GM12878 (cell line): ENCODE measurements around the gene TRAF3. TPM values are rescaled to one million over a fixed set of nuclear protein-coding genes. Genes with fewer than 3 reads are reported as not detected.

Experiments
- ATAC-seq: fragments of 200-7000 bp; cut with Tn5 transposase; 3 replicates; pipeline ENCODE4 v1.9.1; 2020; ENCODE audit warnings: mild to moderate bottlenecking, moderate library complexity
- BruUV-seq: library from RNA; stranded (reverse); fragments of 400-500 nt; replicated peaks from 2 replicates; lab custom pipeline; 2021; lab: Mats Ljungman, UMichigan
- CTCF ChIA-PET: fragments of 300-600 bp; sonication (Branson Sonifier 250); formaldehyde crosslinking; extraction: SDS; loops from one replicate; lab custom pipeline; 2021; ENCODE audit warnings: inconsistent platforms; lab: Yijun Ruan, JAX
- POLR2A ChIA-PET: fragments of 350-600 bp; formaldehyde crosslinking; extraction: SDS; loops from one replicate; lab custom pipeline; 2021; ENCODE audit warnings: inconsistent platforms; lab: Charles Lee
- RAD21 ChIA-PET: fragments of 300-600 bp; sonication (Branson Sonifier 250); formaldehyde crosslinking; loops from one replicate; lab custom pipeline; 2023; ENCODE audit warnings: antibody characterized with exemption; ENCODE audit not compliant: unreplicated experiment; lab: Charles Lee
- SMC1A ChIA-PET: fragments of 300-600 bp; sonication (Branson Sonifier 250); formaldehyde crosslinking; loops from one replicate; lab custom pipeline; 2023; ENCODE audit not compliant: unreplicated experiment, uncharacterized antibody; lab: Charles Lee
- DNase-seq: peaks from one replicate; pipeline ENCODE4 v3.0.0-alpha.2; 2011; ENCODE audit warnings: low read depth, low spot score
- FAIRE-seq: peaks from 3 replicates; lab custom pipeline; 2011; peaks lifted over from hg19 to GRCh38; lab: Jason Lieb, UNC
- H2AFZ ChIP-seq: 2 replicates; pipeline ENCODE4 v1.6.0; 2011; ENCODE audit warnings: low read depth, low read length, control low read depth; ENCODE audit not compliant: control insufficient read depth
- H3K27ac ChIP-seq: 2 replicates; pipeline ENCODE4 v1.5.1; 2011; ENCODE audit warnings: control low read depth; ENCODE audit not compliant: control insufficient read depth, insufficient read depth
- H3K27me3 ChIP-seq, 2 experiments: replicated peaks in 1 of 2; 2 replicates each; pipeline versions ENCODE4 v1.6.0 to v1.6.1; 2011; ENCODE audit warnings: low read length in 1 of 2; ENCODE audit not compliant: control insufficient read depth in 2 of 2, insufficient read depth in 2 of 2
- H3K36me3 ChIP-seq, 2 experiments: 2 replicates each; pipeline ENCODE4 v1.5.1; 2011; ENCODE audit warnings: low read length in 1 of 2; ENCODE audit not compliant: control insufficient read depth in 2 of 2, insufficient read depth in 2 of 2
- H3K4me1 ChIP-seq: 2 replicates; pipeline ENCODE4 v1.6.1; 2011; ENCODE audit warnings: mild to moderate bottlenecking, low read length, moderate library complexity, mixed read lengths; ENCODE audit not compliant: control insufficient read depth, insufficient read depth
- H3K4me2 ChIP-seq: 2 replicates; pipeline ENCODE4 v1.6.0; 2011; ENCODE audit warnings: control low read depth; ENCODE audit not compliant: control insufficient read depth, insufficient read depth
- H3K4me3 ChIP-seq: fragments of 200-600 bp; sonication (generic); 2 replicates; pipeline ENCODE4 v1.5.1; 2016
- H3K79me2 ChIP-seq: 2 replicates; pipeline ENCODE4 v1.6.0; 2011; ENCODE audit warnings: low read length; ENCODE audit not compliant: control insufficient read depth, insufficient read depth
- H3K9ac ChIP-seq: 2 replicates; pipeline ENCODE4 v1.8.0; 2011; ENCODE audit warnings: low read length, control low read depth, mixed read lengths; ENCODE audit not compliant: control insufficient read depth, insufficient read depth
- H3K9me3 ChIP-seq: replicated peaks from 3 replicates; pipeline ENCODE4 v1.5.1; 2011; ENCODE audit warnings: mild to moderate bottlenecking, low read length; ENCODE audit not compliant: control insufficient read depth, insufficient read depth
- H4K20me1 ChIP-seq: 2 replicates; pipeline ENCODE4 v1.6.0; 2011; ENCODE audit not compliant: control insufficient read depth, insufficient read depth
- ATF7 ChIP-seq: fragments of 450-650 bp; IDR thresholded peaks from 2 replicates; pipeline ENCODE4 v1.6.1; 2016; ENCODE audit warnings: low read depth, mild to moderate bottlenecking
- BMI1 ChIP-seq: fragments of 450-650 bp; IDR thresholded peaks from 2 replicates; pipeline ENCODE4 v1.6.1; 2016; ENCODE audit warnings: mild to moderate bottlenecking, moderate library complexity, borderline replicate concordance
- CEBPB ChIP-seq, 2 experiments: fragments of 150-350 bp in 1 of 2; IDR thresholded peaks; 2 replicates each; pipeline ENCODE4 v1.6.1; 2012 to 2014; ENCODE audit warnings: low read depth in 2 of 2, low read length in 2 of 2, borderline replicate concordance in 1 of 2, inconsistent platforms in 1 of 2
- CHD1 ChIP-seq: IDR thresholded peaks from 2 replicates; pipeline ENCODE4 v1.6.1; 2012; ENCODE audit warnings: low read depth, low read length, improper control_type of control experiment
- ELK1 ChIP-seq: IDR thresholded peaks from 2 replicates; pipeline ENCODE4 v1.6.1; 2012; ENCODE audit warnings: low read depth, low read length, improper control_type of control experiment
- GATAD2B ChIP-seq: fragments of 450-650 bp; conservative IDR thresholded peaks from 2 replicates; pipeline ENCODE4 v1.6.1; 2017; ENCODE audit warnings: low read depth, mild to moderate bottlenecking, moderate library complexity
- IRF4 ChIP-seq: IDR thresholded peaks from 2 replicates; pipeline ENCODE4 v1.6.1; 2011; ENCODE audit warnings: low read depth, low read length
- KAT2A ChIP-seq: conservative IDR thresholded peaks from 2 replicates; pipeline ENCODE4 v1.6.1; 2011; ENCODE audit warnings: low read depth, low read length; ENCODE audit not compliant: control insufficient read depth
- MAX ChIP-seq: IDR thresholded peaks from 2 replicates; pipeline ENCODE4 v1.6.1; 2012; ENCODE audit warnings: low read depth, low read length, improper control_type of control experiment
- MTA3 ChIP-seq: IDR thresholded peaks from 2 replicates; pipeline ENCODE4 v1.6.1; 2012; ENCODE audit warnings: low read length, inconsistent platforms, borderline replicate concordance
- NBN ChIP-seq: fragments of 450-650 bp; IDR thresholded peaks from 2 replicates; pipeline ENCODE4 v1.6.1; 2016
- NR2C1 ChIP-seq: fragments of 450-650 bp; IDR thresholded peaks from 2 replicates; pipeline ENCODE4 v1.6.1; 2017; ENCODE audit warnings: antibody characterized with exemption, mild to moderate bottlenecking, moderate library complexity
- NR2C2 ChIP-seq: IDR thresholded peaks from 2 replicates; pipeline ENCODE4 v1.6.1; 2011; ENCODE audit warnings: borderline replicate concordance, low read depth; ENCODE audit not compliant: control insufficient read depth, insufficient read length
- POLR2A ChIP-seq: IDR thresholded peaks from 2 replicates; pipeline ENCODE4 v1.6.1; 2011; ENCODE audit warnings: low read depth, mild to moderate bottlenecking, low read length
- RAD21 ChIP-seq: IDR thresholded peaks from 2 replicates; pipeline ENCODE4 v1.6.1; 2011; ENCODE audit warnings: mild to moderate bottlenecking, low read depth, low read length, moderate library complexity; ENCODE audit not compliant: insufficient read depth
- STAT1 ChIP-seq: fragments of 450-650 bp; conservative IDR thresholded peaks from 2 replicates; pipeline ENCODE4 v1.6.1; 2014; ENCODE audit warnings: antibody characterized with exemption, mild to moderate bottlenecking
- TBL1XR1 ChIP-seq: IDR thresholded peaks from 2 replicates; pipeline ENCODE4 v1.6.1; 2012; ENCODE audit warnings: low read depth, low read length, improper control_type of control experiment
- WGBS: methylation state at CpG from one replicate; pipeline ENCODE4 v1.1.6; 2016; ENCODE audit warnings: low lambda C conversion rate; ENCODE audit not compliant: insufficient replicate concordance, insufficient coverage; ENCODE audit errors: missing lambda C conversion rate; 5-methylcytosine and 5-hydroxymethylcytosine counted together
- in situ Hi-C: fragments of 300-500 bp; cut with MboI; formaldehyde crosslinking; loops from 9 replicates; pipeline ENCODE4 v1.14.3; 2018; ENCODE audit warnings: mixed read lengths
- intact Hi-C: fragments of 100-400 bp; cut with micrococcal nuclease; formaldehyde crosslinking; loops from one replicate; pipeline ENCODE4 v1.14.2; 2022; ENCODE audit not compliant: unreplicated experiment
- polyA plus RNA-seq, 11 experiments: library from polyadenylated mRNA; depleted of rRNA in 4 of 11; unstranded in 6 of 11; stranded (reverse) in 5 of 11; fragments of >200 nt; fragmentation: Nextera tagmentation in 4 of 11; fragmentation: Illumina TruSeq in 1 of 11; extraction: Ambion mirVana in 4 of 11; extraction: Trizol in 1 of 11; gene quantifications; 1 replicate in 1 of 11; 2 replicates in 10 of 11; pipeline versions ENCODE4 v1.2.1 to v1.2.3, GENCODE V29; 2011 to 2016; ENCODE audit warnings: inconsistent platforms in 2 of 11, missing spikeins in 2 of 11, low read depth in 1 of 11
- total RNA-seq, 4 experiments: library from RNA; depleted of rRNA in 3 of 4; stranded (reverse); fragments of >200 nt in 3 of 4; fragmentation: Illumina TruSeq in 1 of 4; extraction: Trizol in 1 of 4; gene quantifications; 2 replicates each; pipeline versions ENCODE4 v1.2.1 to v1.2.3, GENCODE V29; 2013 to 2021
- TF ChIP-seq, protein P1 (sequence below): fragments of 450-650 bp; IDR thresholded peaks from 2 replicates; pipeline ENCODE4 v1.6.1; 2017; ENCODE audit warnings: mild to moderate bottlenecking, moderate library complexity
- TF ChIP-seq, protein P2 (sequence below): fragments of 450-650 bp; IDR thresholded peaks from 2 replicates; pipeline ENCODE4 v1.6.1; 2016; ENCODE audit warnings: mild to moderate bottlenecking

Gene TRAF3
- total and polyA plus RNA-seq, 10 of the 15 experiments (the other 5 are each of a cell fraction or from before 2014, with no cell fraction given), result 3.0 to 70.1 (median 36.5) TPM

DNA sequence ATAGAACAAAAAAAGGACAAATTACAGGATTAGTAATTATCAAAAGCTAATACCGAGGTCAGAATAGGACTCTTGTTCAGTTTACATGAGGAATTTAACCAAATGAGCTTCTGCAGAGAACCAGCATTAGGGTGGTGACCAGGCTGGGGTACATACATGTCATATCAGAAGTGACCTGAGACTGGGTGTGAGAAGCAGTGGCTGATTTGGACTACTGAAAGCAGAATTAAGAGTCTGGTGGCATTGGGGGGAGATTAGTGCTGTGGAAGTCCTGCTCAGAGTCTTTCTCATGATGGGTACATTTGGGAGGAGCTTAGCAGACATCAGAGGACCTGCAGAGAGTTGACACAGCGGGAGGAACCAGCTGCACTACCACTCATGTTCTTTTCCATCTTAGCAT lies 21.7 kb downstream of the TRAF3 start:
- Histone ChIP-seq H3K4me3 (peak overlapping the region; percentile 23; the same call in 1 of the 2 replicates), H2AFZ (no peak overlapping the region), H3K27me3 (no peaks in the 10 kb centered on the region), H3K9ac (no peak overlapping the region), H3K27ac (peak overlapping the region; percentile 67), H3K36me3 (peaks cover 2 to 28% of the 10 kb centered on the region in 2 experiments; a peak in 3 of 4 replicates), H3K9me3 (peaks cover under 1% of the 10 kb centered on the region; the same call in 2 of the 3 replicates), H3K4me1 (peaks cover 55% of the 10 kb centered on the region), H4K20me1 (peaks cover 16% of the 10 kb centered on the region; the same call in 1 of the 2 replicates), H3K79me2 (peaks cover 91% of the 10 kb centered on the region), H3K4me2 (peak overlapping the region; percentile 73)
- TSS peak; percentile 8 for BruUV-seq
- peak; percentile 90 for DNase-seq
- 26% methylated on average over 2 of the region's 2 CpGs for WGBS
- SMC1A ChIA-PET, result interaction anchor here (0.8 to 5.8 kb wide), 14 partner anchors 9 to 107 kb away, joined by 3 to 58 read pairs (median 4); no protein-coding TSS in a partner anchor
- peak; percentile 70 for FAIRE-seq
- intact Hi-C loops, result loop anchor here (1.0 kb wide), 1 partner anchor 20 kb away; no protein-coding TSS in a partner anchor
- peak; percentile 86 for ATAC-seq
- CTCF ChIA-PET, result interaction anchor here (0.7 to 4.5 kb wide), 9 partner anchors 13 to 204 kb away, joined by 3 to 32 read pairs (median 4); no protein-coding TSS in a partner anchor
- in situ Hi-C loops, result no loop called here
- RAD21 ChIA-PET, result interaction anchor here (0.6 to 8.3 kb wide), 9 partner anchors 10 to 104 kb away, joined by 3 to 53 read pairs (median 6); no protein-coding TSS in a partner anchor
- POLR2A ChIA-PET, result interaction anchor here (1.1 to 2.9 kb wide), 8 partner anchors 9 to 31 kb away, joined by 3 to 19 read pairs (median 6); no protein-coding TSS in a partner anchor
- no peak for TF ChIP-seq TBL1XR1
- no peak for TF ChIP-seq GATAD2B
- TF ChIP-seq STAT1, result no peak
- TF ChIP-seq BMI1, result no peak
- no peak for TF ChIP-seq NR2C1
- no peak for TF ChIP-seq MTA3
- TF ChIP-seq, protein P1, sequence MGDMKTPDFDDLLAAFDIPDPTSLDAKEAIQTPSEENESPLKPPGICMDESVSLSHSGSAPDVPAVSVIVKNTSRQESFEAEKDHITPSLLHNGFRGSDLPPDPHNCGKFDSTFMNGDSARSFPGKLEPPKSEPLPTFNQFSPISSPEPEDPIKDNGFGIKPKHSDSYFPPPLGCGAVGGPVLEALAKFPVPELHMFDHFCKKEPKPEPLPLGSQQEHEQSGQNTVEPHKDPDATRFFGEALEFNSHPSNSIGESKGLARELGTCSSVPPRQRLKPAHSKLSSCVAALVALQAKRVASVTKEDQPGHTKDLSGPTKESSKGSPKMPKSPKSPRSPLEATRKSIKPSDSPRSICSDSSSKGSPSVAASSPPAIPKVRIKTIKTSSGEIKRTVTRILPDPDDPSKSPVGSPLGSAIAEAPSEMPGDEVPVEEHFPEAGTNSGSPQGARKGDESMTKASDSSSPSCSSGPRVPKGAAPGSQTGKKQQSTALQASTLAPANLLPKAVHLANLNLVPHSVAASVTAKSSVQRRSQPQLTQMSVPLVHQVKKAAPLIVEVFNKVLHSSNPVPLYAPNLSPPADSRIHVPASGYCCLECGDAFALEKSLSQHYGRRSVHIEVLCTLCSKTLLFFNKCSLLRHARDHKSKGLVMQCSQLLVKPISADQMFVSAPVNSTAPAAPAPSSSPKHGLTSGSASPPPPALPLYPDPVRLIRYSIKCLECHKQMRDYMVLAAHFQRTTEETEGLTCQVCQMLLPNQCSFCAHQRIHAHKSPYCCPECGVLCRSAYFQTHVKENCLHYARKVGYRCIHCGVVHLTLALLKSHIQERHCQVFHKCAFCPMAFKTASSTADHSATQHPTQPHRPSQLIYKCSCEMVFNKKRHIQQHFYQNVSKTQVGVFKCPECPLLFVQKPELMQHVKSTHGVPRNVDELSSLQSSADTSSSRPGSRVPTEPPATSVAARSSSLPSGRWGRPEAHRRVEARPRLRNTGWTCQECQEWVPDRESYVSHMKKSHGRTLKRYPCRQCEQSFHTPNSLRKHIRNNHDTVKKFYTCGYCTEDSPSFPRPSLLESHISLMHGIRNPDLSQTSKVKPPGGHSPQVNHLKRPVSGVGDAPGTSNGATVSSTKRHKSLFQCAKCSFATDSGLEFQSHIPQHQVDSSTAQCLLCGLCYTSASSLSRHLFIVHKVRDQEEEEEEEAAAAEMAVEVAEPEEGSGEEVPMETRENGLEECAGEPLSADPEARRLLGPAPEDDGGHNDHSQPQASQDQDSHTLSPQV, result no peak
- TF ChIP-seq MAX, result no peak
- no peak for TF ChIP-seq ELK1
- TF ChIP-seq, protein P2, sequence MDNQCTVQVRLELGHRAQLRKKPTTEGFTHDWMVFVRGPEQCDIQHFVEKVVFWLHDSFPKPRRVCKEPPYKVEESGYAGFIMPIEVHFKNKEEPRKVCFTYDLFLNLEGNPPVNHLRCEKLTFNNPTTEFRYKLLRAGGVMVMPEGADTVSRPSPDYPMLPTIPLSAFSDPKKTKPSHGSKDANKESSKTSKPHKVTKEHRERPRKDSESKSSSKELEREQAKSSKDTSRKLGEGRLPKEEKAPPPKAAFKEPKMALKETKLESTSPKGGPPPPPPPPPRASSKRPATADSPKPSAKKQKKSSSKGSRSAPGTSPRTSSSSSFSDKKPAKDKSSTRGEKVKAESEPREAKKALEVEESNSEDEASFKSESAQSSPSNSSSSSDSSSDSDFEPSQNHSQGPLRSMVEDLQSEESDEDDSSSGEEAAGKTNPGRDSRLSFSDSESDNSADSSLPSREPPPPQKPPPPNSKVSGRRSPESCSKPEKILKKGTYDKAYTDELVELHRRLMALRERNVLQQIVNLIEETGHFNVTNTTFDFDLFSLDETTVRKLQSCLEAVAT, result no peak
- no peak for TF ChIP-seq POLR2A
- TF ChIP-seq RAD21, result no peak
- TF ChIP-seq CHD1, result no peak
- TF ChIP-seq ATF7, result 0 out of 2 replicates have a peak, but pooled peaks have one; percentile 12
- TF ChIP-seq NR2C2, result no peak
- TF ChIP-seq IRF4, result peak; percentile 65
- TF ChIP-seq NBN, result peak; percentile 13; the same call in 1 of the 2 replicates
- no peak for TF ChIP-seq CEBPB (IDR thresholded peaks at IDR 0.05; ENCODE audit: borderline replicate concordance in 1 of 2, low read depth in 2 of 2, low read length in 2 of 2)
- no peak for TF ChIP-seq KAT2A
